Thyroid gland (tissue), 4 donors: ENCODE results near the gene SH3TC1.

Source experiments
- CTCF ChIP-seq, 6 experiments: fragments of 200-600 bp in 3 of 6; fragments of 450-650 bp in 3 of 6; sonication (generic) in 3 of 6; IDR thresholded peaks; one replicate each; pipeline ENCODE4 v1.5.1; 2016 to 2019; ENCODE audit warnings: antibody characterized with exemption in 6 of 6, mild to moderate bottlenecking in 2 of 6, inconsistent platforms in 1 of 6, moderate library complexity in 1 of 6
- POLR2A ChIP-seq, 2 donors: fragments of 450-650 bp; IDR thresholded peaks; one replicate each; pipeline ENCODE4 v1.6.1; 2017; ENCODE audit warnings: antibody characterized with exemption in 2 of 2, mild to moderate bottlenecking in 2 of 2, moderate library complexity in 1 of 2

- TF ChIP-seq CTCF (IDR thresholded peaks at IDR 0.05), result no peak
- TF ChIP-seq POLR2A (IDR thresholded peaks at IDR 0.05), result no peak
Observed at GRCh38 chr4:8185930-8186329, 13.2 kb upstream of the SH3TC1 start.
